B cell (primary cell): ENCODE data around the gene EPB41L1. TPM values are rescaled to one million over a fixed set of nuclear protein-coding genes. Genes with fewer than 3 reads are reported as not detected.

ENCODE experiments used
- ATAC-seq: fragments of 200-7000 bp; cut with Tn5 transposase; one replicate; pipeline ENCODE4 v1.10.0; 2021; ENCODE audit warnings: low read depth, mild to moderate bottlenecking, moderate number of reproducible peaks, moderate library complexity
- CTCF ChIA-PET: fragments of 350-600 bp; sonication (Branson Sonifier 250); formaldehyde crosslinking; loops from one replicate; lab custom pipeline; 2021; ENCODE audit warnings: antibody characterized with exemption, inconsistent platforms; lab: Charles Lee
- POLR2A ChIA-PET: fragments of 350-600 bp; sonication (Branson Sonifier 250); formaldehyde crosslinking; loops from one replicate; lab custom pipeline; 2021; ENCODE audit warnings: antibody characterized with exemption; lab: Charles Lee
- DNase-seq: peaks from one replicate; pipeline ENCODE4 v3.0.0; 2013
- H2AFZ ChIP-seq: 2 replicates; pipeline ENCODE4 v1.6.1; 2012; ENCODE audit warnings: mild to moderate bottlenecking, low read depth, low read length; ENCODE audit not compliant: insufficient read depth, poor library complexity, severe bottlenecking
- H3K27ac ChIP-seq, 2 donors: 1 replicate in 1 of 2; 2 replicates in 1 of 2; pipeline ENCODE4 v1.5.1; 2012 to 2013; ENCODE audit warnings: low read length in 2 of 2, mild to moderate bottlenecking in 2 of 2, moderate library complexity in 1 of 2
- H3K27me3 ChIP-seq, 4 experiments: fragments of 200-600 bp in 1 of 4; sonication (generic) in 1 of 4; replicated peaks in 1 of 4; 1 replicate in 2 of 4; 2 replicates in 2 of 4; pipeline versions ENCODE4 v1.6.1 to v1.7.0; 2013 to 2016; ENCODE audit warnings: low read length in 3 of 4, mild to moderate bottlenecking in 2 of 4, mixed read lengths in 1 of 4, moderate library complexity in 1 of 4; ENCODE audit not compliant: insufficient read depth in 4 of 4, control insufficient read depth in 3 of 4; ENCODE audit errors: control extremely low read depth in 1 of 4
- H3K36me3 ChIP-seq, 2 experiments: replicated peaks in 1 of 2; 1 replicate in 1 of 2; 2 replicates in 1 of 2; pipeline versions ENCODE4 v1.6.1 to v1.7.1; 2013; ENCODE audit warnings: low read length in 1 of 2; ENCODE audit not compliant: insufficient read depth in 2 of 2, control insufficient read depth in 1 of 2; ENCODE audit errors: control extremely low read depth in 1 of 2, extremely low read depth in 1 of 2
- H3K4me1 ChIP-seq, 2 donors: fragments of 200-600 bp in 1 of 2; sonication (generic) in 1 of 2; 1 replicate in 1 of 2; 2 replicates in 1 of 2; pipeline versions ENCODE4 v1.5.1 to v1.6.1; 2013 to 2017; ENCODE audit warnings: low read length in 2 of 2; ENCODE audit not compliant: control insufficient read depth in 2 of 2, insufficient read depth in 2 of 2
- H3K4me2 ChIP-seq: replicated peaks from 2 replicates; pipeline ENCODE3; 2012; ENCODE audit warnings: mild to moderate bottlenecking, low read depth, low read length; ENCODE audit not compliant: poor library complexity, severe bottlenecking
- H3K4me3 ChIP-seq, 5 experiments: fragments of 200-600 bp in 1 of 5; sonication (generic) in 1 of 5; 1 replicate in 3 of 5; 2 replicates in 2 of 5; pipeline versions ENCODE4 v1.5.1 to v1.7.0; 2011 to 2016; ENCODE audit warnings: low read length in 4 of 5, mild to moderate bottlenecking in 4 of 5, low read depth in 2 of 5, control low read depth in 1 of 5, moderate library complexity in 1 of 5; ENCODE audit not compliant: insufficient read depth in 1 of 5; ENCODE audit errors: control extremely low read depth in 1 of 5, extremely low read depth in 1 of 5
- H3K79me2 ChIP-seq: fragments of 200-600 bp; sonication (generic); one replicate; pipeline ENCODE4 v1.6.0; 2016; ENCODE audit warnings: low read length; ENCODE audit not compliant: control insufficient read depth, insufficient read depth
- H3K9ac ChIP-seq: fragments of 200-600 bp; sonication (generic); 2 replicates; pipeline ENCODE4 v1.6.1; 2017; ENCODE audit warnings: mild to moderate bottlenecking, low read length, moderate library complexity
- H3K9me3 ChIP-seq, 3 donors: one replicate each; pipeline versions ENCODE4 v1.6.1 to v1.7.1; 2013; ENCODE audit warnings: low read length in 2 of 3; ENCODE audit not compliant: control insufficient read depth in 2 of 3, insufficient read depth in 1 of 3; ENCODE audit errors: control extremely low read depth in 1 of 3
- H4K20me1 ChIP-seq: 2 replicates; pipeline ENCODE4 v1.6.0; 2012; ENCODE audit warnings: mild to moderate bottlenecking, low read length; ENCODE audit not compliant: insufficient read depth, control insufficient read depth, poor library complexity, severe bottlenecking
- H3K27ac Mint-ChIP-seq: one replicate; pipeline ENCODE4 v1.8.0; 2021; ENCODE audit warnings: mixed read lengths
- H3K27me3 Mint-ChIP-seq: one replicate; pipeline ENCODE4 v1.8.0; 2021; ENCODE audit warnings: mixed read lengths
- H3K4me1 Mint-ChIP-seq: one replicate; pipeline ENCODE4 v1.8.0; 2021; ENCODE audit warnings: mixed read lengths
- H3K4me3 Mint-ChIP-seq: one replicate; pipeline ENCODE4 v1.8.0; 2021; ENCODE audit warnings: mixed read lengths
- H3K9me3 Mint-ChIP-seq: one replicate; pipeline ENCODE4 v1.8.0; 2022; ENCODE audit warnings: mixed read lengths; ENCODE audit not compliant: insufficient read depth
- EZH2 ChIP-seq: IDR thresholded peaks from 2 replicates; pipeline ENCODE4 v1.6.1; 2012; ENCODE audit warnings: borderline replicate concordance, low read depth, mild to moderate bottlenecking, moderate library complexity, low read length; ENCODE audit not compliant: insufficient read depth, poor library complexity, severe bottlenecking
- WGBS: methylation state at CpG from one replicate; pipeline ENCODE4 v1.1.5; 2013; ENCODE audit warnings: missing lambda C conversion rate; ENCODE audit not compliant: insufficient coverage; 5-methylcytosine and 5-hydroxymethylcytosine counted together
- intact Hi-C: fragments of 100-400 bp; cut with micrococcal nuclease; formaldehyde crosslinking; loops from one replicate; pipeline ENCODE4 v1.10.0; 2022
- polyA plus RNA-seq: library from polyadenylated mRNA; depleted of rRNA; stranded (reverse); fragments of >200 nt; gene quantifications from 2 replicates; pipeline ENCODE4 v1.2.3, GENCODE V29; 2012
- total RNA-seq, 2 donors: library from RNA; stranded (reverse); fragments of 120-200 nt in 1 of 2; gene quantifications; 1 replicate in 1 of 2; 2 replicates in 1 of 2; pipeline versions ENCODE4 v1.2.3 to v1.2.4, GENCODE V29; 2013 to 2022
- TF ChIP-seq, protein P1 (sequence below): fragments of 200-600 bp; IDR thresholded peaks from one replicate; pipeline ENCODE4 v1.8.0; 2022; ENCODE audit warnings: antibody characterized with exemption, mild to moderate bottlenecking

The EPB41L1 gene
- total and polyA plus RNA-seq, 2 donors (not counting 1 experiment from before 2014, with no cell fraction given): 0.12 to 1.3 TPM

DNA sequence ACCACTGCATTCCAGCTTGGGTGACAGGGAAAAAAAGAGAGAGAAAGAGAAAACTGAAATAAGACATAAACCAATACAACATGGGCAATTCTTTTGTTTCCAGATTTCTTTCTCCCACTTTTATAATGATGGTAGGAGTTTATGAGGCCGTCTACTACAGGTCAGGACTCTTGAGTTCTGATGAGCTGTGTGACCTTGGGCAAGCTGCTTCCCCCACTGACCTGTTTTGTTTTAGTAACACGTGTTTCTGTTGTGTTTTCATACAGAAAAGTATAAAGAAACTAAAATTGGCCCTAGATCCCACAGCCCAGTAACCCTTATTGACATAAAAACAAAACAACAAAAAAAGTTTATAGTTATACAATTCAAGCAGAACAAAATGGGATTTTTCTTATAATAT, 58.8 kb downstream of the EPB41L1 start:
- H3K79me2 ChIP-seq: no peaks in the 10 kb centered on the region
- no peaks in the 10 kb centered on the region for H3K9me3 ChIP-seq
- no peak overlapping the region for H3K27ac ChIP-seq
- intact Hi-C loops: no loop called here
- ChIA-PET CTCF (interaction anchor here (0.7 to 3.3 kb wide), 6 partner anchors 11 to 706 kb away, joined by 3 to 13 read pairs (median 6); no protein-coding TSS in a partner anchor), POLR2A (no interaction called here)
- no peaks in the 10 kb centered on the region for H3K27me3 ChIP-seq
- Mint-ChIP-seq H3K27me3 (peaks cover 28% of the 10 kb centered on the region), H3K9me3 (no peaks in the 10 kb centered on the region), H3K27ac (no peak overlapping the region), H3K4me1 (no peaks in the 10 kb centered on the region), H3K4me3 (no peak overlapping the region)
- no peak overlapping the region for H3K4me2 ChIP-seq
- H2AFZ ChIP-seq: no peak overlapping the region
- ATAC-seq (no peak), DNase-seq (no peak)
- no peak overlapping the region for H3K4me3 ChIP-seq
- no peaks in the 10 kb centered on the region for H3K36me3 ChIP-seq
- no CpG with 5 or more reads among the region's 2 CpGs for WGBS
- H3K9ac ChIP-seq: no peak overlapping the region
- TF ChIP-seq, protein P1, sequence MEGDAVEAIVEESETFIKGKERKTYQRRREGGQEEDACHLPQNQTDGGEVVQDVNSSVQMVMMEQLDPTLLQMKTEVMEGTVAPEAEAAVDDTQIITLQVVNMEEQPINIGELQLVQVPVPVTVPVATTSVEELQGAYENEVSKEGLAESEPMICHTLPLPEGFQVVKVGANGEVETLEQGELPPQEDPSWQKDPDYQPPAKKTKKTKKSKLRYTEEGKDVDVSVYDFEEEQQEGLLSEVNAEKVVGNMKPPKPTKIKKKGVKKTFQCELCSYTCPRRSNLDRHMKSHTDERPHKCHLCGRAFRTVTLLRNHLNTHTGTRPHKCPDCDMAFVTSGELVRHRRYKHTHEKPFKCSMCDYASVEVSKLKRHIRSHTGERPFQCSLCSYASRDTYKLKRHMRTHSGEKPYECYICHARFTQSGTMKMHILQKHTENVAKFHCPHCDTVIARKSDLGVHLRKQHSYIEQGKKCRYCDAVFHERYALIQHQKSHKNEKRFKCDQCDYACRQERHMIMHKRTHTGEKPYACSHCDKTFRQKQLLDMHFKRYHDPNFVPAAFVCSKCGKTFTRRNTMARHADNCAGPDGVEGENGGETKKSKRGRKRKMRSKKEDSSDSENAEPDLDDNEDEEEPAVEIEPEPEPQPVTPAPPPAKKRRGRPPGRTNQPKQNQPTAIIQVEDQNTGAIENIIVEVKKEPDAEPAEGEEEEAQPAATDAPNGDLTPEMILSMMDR: no peak
- TF ChIP-seq EZH2: no peak
- no peaks in the 10 kb centered on the region for H4K20me1 ChIP-seq
- no peaks in the 10 kb centered on the region for H3K4me1 ChIP-seq

DNA sequence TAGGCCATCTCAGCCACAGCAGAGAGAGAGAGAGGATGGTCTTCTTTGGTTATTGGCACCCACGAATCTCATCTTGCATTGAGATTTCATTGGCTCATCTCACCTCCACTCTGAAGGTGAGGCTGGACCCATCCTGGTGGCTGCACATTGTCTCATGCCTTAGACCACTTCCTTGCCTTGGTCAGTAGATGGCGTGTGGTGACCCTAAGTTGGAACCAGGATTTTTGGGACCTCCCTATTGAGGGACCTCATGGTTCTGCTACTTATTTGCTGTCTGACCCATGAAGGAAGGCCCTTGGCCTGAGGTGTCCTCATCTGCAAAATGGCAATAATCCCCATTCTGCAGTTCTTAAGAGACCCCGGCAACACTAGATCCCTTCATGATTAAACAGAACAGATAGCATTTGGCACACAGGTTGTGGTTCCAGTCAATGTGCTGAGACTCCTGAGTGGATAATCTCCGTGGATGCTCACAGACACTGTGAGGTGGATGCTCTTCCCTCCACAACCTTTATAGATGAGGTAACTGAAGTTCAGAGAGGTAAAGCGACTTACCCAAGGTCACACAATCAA, 60.2 kb downstream of the EPB41L1 start:
- H3K4me2 ChIP-seq: no peak overlapping the region
- ChIA-PET POLR2A (no interaction called here), CTCF (interaction anchor here (1.4 to 2.8 kb wide), 2 partner anchors 225 to 704 kb away, joined by 5 to 7 read pairs; no protein-coding TSS in a partner anchor)
- no peak overlapping the region for H3K9ac ChIP-seq
- H3K27ac Mint-ChIP-seq: no peak overlapping the region
- H3K27ac ChIP-seq: no peak overlapping the region
- no peak overlapping the region for H2AFZ ChIP-seq
- no peaks in the 10 kb centered on the region for H3K4me1 ChIP-seq
- peak; percentile 56 for ATAC-seq
- no peak overlapping the region for H3K4me3 Mint-ChIP-seq
- no peaks in the 10 kb centered on the region for H3K4me1 Mint-ChIP-seq
- no peaks in the 10 kb centered on the region for H3K27me3 ChIP-seq
- no peaks in the 10 kb centered on the region for H3K36me3 ChIP-seq
- TF ChIP-seq, protein P1: peak; percentile 56
- no peak for TF ChIP-seq EZH2
- no peaks in the 10 kb centered on the region for H3K79me2 ChIP-seq
- no peaks in the 10 kb centered on the region for H3K9me3 Mint-ChIP-seq
- H3K4me3 ChIP-seq: no peak overlapping the region
- peaks cover 18% of the 10 kb centered on the region for H3K27me3 Mint-ChIP-seq
- intact Hi-C loops: loop anchor here (1.0 kb wide), 1 partner anchor 673 kb away; no protein-coding TSS in a partner anchor
- H4K20me1 ChIP-seq: no peaks in the 10 kb centered on the region
- no peaks in the 10 kb centered on the region for H3K9me3 ChIP-seq
- peak; percentile 51 for DNase-seq
- WGBS: 45% methylated on average over 3 of the region's 5 CpGs
